GM19395 (cell line): ENCODE data around the gene SLC25A53.
"Not testable (repeated sequence)": the region's sequence is repeated elsewhere in the genome, so short reads cannot be mapped to it uniquely, and the experiment has no call there.

Experiments
- ATAC-seq: cut with Tn5 transposase; IDR thresholded peaks from one replicate; pipeline ENCODE4 v1.9.1; 2021; ENCODE audit warnings: mild to moderate bottlenecking, moderate library complexity; ENCODE audit not compliant: unreplicated experiment

Gene SLC25A53

DNA sequence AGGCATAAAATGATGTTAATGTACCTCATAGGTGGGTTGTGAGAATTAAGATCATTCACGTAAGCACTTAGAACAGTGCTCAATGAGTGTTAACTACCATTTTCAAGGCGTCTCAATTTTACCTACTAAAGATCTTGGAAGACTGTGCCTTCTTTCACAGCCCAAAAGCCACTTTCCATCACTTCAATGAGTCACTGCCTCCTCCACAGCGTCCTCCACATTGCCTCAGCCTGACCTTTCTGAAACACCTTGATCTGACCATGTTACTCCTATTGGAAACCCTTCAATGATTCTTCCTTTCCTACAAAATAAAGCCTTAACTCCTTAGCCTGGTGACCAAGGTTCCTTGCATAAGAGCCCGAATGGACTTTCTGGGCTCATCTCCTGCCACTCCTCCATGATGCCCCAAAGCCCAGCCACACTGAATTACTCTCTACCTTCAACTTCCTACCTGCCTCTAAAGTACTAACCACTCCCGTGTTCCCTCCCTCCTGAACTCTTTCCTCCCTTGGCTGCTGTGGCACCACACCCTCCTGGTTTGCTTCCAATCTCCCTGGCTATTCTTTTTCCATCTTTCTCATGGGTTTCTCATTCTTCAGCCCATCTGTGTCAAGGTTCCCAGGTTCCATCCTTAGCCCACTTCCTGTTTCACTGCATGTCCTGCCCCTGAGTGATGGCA is 22.1 kb downstream of the SLC25A53 start:
- ATAC-seq: no peak

DNA sequence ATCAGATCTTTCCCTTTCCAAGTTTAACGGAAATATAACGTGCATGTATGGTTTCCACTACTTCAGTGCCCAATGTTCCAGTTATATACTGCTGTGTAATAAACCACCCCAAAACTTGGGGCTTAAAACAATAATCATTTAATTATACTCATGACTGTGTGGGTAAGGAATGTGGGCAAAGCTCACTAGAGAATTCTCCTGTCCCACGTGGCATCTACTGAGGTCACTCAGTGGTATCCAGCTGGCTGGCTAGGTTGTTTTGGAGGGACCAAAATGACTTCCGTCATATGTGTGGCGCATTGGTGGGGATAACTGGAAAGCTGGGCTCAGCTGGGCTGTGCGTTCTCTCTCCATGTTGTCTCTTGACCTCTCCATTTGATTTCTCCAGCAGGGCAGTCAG is 26.0 kb downstream of the SLC25A53 start:
- ATAC-seq: no peak

DNA sequence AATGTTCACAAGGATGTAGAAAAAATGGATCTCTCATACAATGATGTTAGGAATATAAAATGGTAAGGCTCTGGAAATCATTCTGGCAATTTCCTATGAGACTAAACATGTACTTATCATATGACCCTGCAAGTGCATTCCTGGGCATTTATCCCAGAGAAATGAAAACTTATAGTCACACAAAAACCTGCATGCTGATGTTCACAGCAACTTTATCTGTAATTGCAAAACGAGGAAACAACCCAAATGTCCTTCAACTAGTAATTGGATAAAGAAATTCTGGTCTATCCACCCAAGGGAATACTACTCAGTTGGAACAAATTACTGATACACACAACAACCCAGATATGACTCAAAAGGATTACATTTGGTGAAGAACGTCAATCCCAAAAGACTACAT is 30.0 kb downstream of the SLC25A53 start:
- no peak for ATAC-seq

DNA sequence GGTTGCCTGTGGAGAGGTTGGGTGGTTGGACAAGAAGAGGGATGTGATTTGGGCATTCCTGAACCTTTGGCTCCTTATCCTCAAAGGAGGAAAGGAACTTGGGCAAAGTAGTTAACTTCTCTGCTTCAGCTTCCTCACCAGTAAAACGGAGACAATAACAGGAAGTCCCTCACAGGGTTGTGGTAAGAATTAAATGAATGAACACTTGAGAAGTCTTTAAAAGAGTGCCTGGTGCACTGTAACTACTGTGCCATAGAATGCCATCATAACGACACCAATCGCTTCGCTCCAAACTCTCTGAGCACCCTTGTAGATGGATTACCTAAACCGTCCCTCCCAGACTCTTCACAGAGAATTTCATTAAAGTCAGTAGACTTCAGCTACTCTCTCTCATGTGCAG is 34.0 kb downstream of the SLC25A53 start:
- peak; percentile 69 for ATAC-seq

DNA sequence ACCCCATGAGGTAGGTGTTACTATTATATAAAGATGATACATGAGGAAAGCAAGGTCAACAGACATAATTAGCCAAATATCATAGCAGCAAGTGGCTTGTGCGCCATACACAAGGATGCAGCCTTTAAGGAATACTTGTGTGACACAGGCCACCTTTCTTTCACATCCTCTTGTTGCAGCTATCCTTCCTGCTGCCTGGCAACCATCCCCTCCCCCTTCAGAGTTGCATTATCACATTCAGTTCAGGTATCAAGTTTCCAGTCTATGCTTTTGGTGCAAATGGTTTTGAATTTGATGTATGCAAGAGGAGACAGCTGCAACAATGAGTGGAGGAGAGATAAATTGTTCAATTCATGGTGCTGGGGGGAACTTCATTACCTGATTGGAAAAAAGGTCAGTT is 38.0 kb downstream of the SLC25A53 start:
- ATAC-seq: no peak

DNA sequence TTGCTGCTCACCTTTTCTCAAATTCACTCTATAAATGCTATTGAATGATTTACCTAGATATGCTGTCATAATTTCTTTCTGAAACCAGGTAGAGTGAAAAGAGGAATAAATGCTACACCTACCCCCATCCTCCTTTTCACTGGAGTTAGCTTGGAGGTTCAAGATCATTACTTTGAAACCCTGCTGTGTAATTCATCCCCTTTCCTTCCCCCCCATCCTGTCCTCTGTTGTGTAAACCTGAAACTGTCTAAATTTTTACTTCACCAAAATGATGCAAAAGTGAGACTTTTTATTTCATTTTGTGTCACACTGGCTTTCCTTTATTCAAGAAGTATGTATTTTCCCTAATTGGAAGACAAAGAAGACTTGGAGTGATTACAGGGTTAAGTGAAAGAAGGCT is 39.0 kb downstream of the SLC25A53 start:
- ATAC-seq: no peak

DNA sequence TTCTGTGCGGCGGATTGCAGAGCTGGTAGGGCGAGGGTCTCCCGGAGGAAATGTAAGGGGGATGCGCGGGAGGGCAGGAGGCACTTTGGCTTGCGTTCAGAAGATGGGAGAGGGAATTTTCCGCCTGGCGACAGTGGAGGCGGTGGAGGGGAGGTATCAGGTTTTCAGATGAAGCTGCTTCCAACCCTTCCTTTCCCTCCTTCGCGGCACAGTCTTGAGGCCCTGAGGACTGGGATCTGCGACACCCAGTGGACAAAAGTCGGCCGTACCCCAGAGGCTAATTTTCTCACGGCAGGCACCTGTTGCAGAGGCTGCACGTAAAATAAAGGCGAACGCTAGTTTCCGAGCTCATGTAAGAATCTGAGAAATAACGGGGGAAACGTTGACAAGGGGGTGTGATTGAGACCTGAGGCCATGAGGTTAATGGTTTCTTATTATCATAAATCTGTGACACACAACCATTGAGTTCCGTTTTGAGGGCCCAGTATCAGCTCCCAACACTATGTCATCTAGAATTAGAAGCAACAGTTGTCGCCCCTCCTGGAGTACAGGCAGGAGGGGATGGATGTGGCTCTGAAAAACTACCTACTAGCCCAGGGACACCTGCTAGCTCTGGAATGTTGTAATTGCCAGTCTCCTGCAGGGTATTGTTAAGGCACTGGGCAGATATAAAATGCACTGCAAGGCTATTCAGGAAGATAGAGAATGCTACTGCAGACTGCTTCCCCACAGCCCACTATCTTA is 43.4 kb downstream of the SLC25A53 start:
- peak; percentile 51 for ATAC-seq

DNA sequence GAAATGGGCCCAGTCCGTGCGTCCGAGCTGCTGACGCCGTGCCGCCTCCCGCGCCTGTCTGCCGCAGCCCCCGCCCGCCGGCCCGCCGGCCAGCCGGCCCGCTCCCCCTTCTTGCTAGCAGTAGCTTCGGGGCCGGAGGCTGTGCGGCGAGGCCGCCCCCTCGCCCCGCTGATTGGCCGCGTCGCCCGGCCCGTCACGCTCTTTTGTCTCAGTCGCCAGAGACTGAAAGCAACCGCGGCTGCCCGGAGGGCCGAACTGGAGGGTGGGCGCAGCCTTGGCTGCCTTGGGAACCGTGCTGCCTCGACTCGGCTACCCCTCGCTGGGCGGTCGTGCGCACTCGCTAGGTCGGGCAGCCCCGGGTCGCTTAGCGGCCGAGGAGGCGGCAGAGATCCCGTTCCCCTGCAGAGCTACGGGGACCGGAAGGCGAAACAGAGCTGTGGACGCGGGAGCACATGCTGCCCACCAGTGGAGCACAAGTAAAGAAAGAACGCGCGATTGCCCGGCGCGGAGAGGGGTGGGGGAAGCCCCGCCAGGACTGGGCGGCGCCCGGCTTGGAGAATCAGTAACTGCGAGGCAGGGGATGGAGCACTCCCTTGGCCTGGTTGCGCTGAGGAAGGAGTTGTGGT is 44.4 kb downstream of the SLC25A53 start, which contains the start of gene ZCCHC18:
Gene ZCCHC18 (plus strand): TSS at position 198 of the 626 bp plus-strand sequence. CDS start 1,589 bp downstream, outside the sequence.
- peak; percentile 67 for ATAC-seq

DNA sequence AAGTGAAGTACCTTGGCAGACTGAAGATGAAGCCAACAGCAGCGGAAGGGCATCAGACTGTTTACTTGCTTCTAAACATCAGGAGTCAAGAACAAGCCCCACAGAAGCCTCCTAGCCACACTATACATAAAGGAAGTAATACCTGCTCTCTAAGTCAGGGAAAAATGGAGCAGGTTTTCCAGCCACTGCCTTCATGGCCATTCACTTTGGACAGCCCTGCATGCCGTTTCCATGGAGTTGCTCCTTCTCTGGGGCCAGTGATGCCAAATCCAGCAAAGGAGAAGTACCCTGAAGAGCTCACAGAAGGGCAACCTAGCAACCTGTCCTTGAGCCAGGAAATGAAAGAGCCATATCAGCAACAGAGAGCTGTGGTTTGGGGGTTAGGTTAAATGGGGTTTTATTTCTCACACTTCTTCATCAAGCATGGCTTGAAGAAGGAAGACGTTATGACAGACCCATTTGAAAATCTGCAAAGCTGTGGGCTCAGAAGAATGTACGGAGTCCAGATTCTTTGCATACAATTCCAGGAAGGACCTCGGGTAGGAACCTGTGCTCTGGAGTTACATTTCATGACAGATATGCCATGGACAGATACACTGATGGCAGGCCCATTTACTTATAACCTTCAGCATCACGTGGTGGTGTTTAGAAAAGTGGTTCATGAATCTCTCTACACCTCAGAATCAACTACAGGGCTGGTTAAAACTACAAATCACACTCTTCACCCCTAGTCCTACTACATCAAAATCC is 46.1 kb downstream of the SLC25A53 start:
- peak; percentile 49 for ATAC-seq

DNA sequence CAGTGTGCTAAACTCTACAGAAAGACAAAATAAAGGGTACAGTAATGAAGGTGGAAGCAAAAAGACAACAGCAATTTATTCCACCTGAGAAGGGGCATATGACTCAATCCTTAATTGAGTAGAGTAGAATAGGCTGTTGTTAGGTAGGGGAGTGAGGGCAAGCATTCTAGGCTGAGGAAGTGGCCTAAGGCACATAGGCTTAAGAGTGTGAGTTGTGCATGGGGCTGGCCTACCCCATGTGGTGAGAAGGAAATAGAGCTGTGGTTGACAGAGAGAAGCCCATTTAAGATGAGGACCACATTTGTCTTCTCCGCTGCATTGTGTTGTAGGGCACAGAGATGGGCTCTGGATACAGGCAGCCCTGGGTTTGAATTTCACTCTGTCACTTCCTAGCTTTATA is 47.9 kb downstream of the SLC25A53 start:
- no peak for ATAC-seq

DNA sequence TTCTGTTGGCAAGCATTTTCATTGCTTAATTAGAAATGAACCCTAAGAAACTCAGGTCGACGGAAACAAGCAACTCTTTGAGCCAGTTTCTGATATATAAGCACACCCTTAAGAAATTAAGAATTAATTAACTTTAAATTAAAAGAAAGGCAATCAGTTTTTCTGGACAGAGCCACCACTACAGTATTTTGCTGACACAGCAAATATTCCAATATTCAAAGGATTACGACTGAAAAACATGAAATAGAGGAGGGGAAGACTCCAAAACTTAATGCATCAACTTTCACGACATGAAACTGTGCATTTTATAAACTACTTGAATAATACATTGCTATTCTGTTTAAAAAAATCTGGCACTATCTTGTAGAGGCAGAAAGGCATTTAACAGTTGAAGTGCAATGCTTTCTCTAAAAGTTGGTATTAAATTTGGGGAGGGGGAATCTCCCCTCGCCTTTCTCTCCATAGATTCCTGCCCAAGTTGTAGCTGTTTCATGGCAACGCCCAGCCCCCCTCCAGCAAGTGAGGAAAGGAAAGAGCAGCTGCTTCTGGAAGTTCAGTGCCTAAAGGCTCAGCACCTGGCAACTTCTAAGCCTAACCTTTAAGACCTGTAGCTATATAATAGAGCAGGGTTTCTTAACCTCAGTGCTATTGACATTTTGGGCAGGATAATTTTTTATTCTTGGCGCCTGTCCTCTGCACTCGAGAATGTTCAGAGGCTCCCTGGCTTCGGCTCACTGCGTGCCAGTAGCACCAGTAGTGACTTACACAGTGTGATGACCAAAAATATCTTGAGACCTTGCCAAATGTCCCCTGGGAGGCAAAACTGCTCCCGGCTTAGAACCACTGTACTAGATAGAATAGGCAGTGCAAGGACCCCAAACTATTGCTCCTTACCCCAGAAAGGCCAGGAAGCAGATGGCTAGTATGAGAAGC is 51.2 kb downstream of the SLC25A53 start:
- no peak for ATAC-seq

DNA sequence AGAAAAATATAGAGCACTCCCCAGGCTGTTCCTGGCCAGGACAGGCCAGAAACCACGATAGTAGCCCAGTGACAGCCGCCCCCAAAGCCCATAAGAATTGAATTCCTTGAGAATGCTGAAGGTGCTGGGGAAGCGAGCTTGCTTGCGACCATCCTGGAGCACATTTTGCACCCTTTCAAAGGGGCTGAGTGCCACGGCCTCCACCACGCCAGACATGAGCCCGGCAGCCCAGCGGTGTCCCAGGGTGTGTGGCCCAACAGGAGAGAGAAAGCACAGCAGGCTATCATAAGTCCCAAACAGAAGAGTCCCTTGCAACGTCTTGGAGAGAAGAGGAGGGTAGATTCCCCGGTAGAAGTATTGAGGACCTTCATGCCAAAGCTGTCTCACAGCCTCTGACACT is 52.1 kb downstream of the SLC25A53 start:
- no peak for ATAC-seq

DNA sequence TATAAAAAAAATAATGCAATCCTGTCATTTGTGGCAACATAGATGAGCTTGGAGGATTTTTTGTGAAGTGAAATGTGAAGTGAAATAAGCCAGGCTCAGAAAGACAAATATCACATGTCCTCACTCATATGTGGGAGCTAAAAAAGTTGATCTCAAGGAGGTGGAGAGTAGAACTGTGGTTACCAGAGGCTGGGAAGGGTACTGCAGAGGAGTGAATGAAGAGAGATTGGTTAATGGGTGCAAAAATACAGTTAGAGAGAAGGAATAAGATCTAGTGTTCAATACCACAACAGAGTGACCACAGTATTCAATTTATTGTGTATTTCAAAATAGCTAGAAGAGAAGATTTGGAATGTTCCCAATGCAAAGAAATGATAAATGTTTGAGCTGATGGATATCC is 57.9 kb downstream of the SLC25A53 start:
- ATAC-seq: no peak

DNA sequence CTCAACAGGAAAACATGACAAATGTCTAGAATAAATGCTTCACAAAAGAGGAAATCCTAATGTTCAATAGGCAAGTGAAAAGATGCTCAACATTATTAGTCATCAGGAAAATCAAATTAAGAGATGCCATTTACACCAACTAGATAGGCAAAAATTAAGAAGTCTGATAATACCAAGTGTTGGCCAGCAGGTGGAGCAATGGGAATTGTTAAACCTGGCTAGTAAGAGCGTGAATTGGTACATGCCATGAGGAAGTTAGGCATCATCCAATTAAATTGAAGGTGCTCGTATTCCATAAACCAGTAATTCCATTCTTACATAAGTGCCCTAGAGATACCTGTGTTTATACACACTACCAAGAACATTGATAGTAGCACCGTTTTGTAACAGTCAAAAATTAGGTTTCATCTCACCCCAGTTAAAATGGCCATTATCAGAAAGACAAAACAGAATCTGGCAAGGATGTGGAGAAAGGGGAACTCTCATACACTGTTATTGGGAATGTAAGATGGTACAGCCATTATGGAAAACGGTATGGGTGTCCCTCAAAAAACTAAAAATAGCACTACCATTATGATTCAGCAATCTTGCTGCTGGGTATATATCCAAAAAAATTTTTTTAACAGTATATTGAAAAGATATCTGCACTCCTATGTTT is 58.5 kb downstream of the SLC25A53 start:
- peak; percentile 94 for ATAC-seq

DNA sequence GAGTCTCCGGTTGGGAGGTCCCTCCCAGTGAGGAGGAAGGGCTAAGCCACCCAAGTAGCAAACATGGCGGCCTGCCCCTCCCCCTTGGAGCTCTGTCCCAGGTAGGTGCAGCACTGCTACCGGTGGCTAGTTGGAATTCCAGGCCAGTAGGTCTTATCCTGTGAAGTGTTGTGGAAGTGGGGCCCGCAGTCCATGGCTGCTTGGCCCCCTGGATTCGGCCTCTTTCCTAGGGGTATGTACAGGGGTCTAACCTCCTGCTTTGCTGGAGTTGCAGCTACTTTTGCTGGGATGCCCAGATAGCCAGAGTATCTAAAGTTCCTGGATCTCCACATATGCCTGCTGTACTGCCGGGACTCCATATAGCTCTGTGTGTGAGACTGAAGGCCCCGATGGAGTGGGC is 70.9 kb downstream of the SLC25A53 start:
- ATAC-seq: no peak

DNA sequence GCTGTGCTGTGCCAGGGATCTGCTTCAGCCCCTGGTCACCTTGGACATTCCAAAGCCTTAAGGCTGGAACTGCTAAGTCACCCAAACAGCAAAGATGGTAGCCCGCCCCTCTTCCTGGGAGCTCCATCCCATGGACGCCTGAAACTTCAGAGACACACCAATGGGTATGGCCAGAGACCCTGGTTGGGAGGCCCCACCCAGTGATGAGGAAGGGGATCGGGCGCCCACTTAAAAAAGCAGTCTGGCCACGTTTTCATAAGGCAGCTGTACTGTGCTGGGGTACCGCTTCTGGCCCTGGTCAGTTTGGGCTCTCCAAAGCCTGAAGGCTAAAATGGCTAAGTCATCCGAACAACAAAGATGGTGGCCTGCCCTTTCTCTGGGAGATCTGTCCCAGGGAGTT is 71.3 kb downstream of the SLC25A53 start:
- no peak for ATAC-seq

DNA sequence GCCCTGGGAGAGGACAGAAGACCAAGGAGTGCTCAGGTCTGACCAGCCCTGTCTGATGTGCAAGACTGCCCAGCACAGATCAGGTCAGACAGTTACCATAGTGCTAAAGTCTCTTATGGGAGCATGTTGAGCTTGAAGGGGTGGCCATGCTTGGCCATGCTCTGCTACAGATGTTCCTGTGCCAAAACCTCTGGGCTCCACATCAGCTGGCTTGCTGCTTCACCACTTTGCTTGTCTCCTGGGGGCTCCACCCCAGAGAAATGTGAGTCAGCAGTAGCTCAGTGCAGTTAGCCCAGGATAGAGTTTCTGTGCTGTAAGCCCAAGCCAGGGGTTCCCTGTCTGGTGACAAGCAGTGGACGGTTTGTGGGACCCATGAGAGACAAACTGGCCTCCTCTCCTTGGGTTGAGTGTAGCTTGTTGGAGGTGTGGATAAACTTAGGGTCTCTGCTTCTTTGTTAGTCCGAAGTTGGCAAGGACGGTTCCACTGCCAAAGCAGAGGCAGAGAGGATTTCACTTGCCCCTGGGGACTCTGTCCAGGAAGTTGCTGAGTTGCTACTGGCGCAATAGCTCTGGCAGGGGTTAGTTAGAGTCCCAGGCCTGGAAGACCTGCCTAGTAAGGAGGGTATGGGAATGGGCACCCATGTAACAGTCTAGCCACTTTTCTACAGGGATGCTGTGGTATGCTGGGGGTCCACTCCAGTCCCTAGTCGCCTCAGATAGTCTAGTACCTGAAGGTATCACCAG is 72.1 kb downstream of the SLC25A53 start:
- ATAC-seq: no peak

DNA sequence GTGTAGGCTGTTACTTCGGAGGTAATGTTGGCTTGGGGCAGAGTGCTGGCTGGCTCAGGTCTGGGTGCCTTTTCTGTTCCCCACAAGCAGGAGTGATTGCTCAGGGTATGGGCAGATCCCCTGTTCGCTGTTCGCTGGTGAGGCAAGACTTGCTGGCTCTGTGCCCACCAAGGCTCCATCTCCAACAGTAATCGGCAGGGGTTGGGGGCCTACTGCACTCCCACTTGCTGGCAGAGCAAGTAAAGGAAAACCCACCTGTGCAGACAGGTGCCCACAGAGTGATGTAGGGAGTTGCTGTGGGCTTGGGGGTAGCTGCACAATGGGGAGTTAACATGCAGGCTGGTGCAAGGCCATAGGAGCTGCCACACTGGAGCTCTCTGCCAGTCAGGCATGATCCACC is 72.7 kb downstream of the SLC25A53 start:
- no peak for ATAC-seq

DNA sequence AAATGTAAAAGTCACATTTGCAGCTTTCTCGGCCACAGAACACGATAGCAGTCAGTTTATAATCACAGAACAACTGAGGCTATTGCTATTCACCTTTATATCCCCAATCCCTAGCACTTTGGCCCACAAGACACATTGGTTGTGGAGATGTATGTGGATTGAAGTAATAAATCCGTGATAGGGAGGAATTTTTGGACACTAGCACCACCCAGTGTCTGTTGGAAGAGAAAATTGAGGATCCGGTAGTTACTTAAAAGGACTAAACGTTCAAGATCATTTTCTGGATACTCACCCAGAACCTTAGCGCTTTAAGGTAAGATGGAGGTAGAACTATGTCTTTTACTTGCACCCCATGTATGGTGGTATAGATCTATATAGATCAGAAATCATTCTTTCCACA is 79.0 kb downstream of the SLC25A53 start:
- ATAC-seq: not testable (repeated sequence)
